ENCODE data around the gene UNKL. TPM values are rescaled to one million over a fixed set of nuclear protein-coding genes. Genes with fewer than 3 reads are reported as not detected.

Gene UNKL
- total and polyA plus RNA-seq, 2 donors (not counting 1 experiment from before 2014, with no cell fraction given): 53.9 to 178 TPM

DNA sequence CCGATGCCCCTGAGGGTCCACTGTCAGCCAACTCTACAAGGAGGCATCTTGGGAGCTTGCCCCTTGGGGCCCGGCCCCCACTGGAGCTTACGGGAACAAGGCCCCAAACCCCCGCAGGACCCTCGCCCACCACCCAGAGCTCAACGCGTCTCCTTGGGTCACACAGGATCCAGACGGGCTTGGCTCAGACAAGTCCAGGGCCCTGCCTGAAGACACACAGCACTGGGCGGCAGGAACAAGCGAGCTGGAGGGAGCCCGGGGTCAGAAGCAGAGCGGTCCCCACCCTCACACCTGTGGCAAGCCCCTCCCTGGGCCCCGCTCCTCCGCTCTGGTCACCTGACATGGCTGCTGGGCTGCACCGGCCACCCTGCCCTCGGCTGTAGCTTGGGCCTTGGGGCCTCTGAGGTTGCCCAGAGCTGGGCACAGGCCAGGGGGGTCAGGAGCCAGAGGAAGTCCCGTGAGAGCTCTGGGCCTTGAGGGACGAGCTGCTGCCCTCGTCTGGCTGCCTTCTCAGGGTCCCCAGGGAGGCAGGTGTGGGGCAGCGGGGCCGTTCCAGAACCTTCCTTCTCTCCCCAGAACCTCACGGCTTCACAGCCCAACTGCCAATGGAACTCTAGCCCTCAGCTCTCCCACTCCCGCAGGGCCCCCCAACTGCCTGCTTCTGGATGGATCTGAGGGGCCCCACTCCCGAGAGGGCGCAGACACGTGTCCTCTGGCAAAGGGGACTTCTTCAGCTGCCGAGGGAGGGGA is 29.7 kb upstream of the UNKL start, which contains the start of gene CCDC154:
CCDC154 (minus strand) TSS at position 577 of the 750 bp plus-strand sequence; CDS start at position 343, 234 bp downstream.
- H2AFZ ChIP-seq (ENCODE audit: insufficient read depth, low read depth, low read length, poor library complexity, severe bottlenecking): no peak within 1 kb of the TSS
- peak within 1 kb of the TSS; percentile 63 for H3K9ac ChIP-seq (ENCODE audit: low read length)
- peak within 1 kb of the TSS; percentile 67 to 100 for H3K27ac ChIP-seq (ENCODE audit: low read length in 2 of 2)
- peaks cover 0 to 31% of the 10 kb centered on the region in 2 experiments for H3K36me3 ChIP-seq (replicated peaks in 1 of 2; ENCODE audit: control extremely low read depth in 1 of 2, control insufficient read depth in 1 of 2, extremely low read depth in 1 of 2, insufficient read depth in 2 of 2, low read length in 1 of 2)
- ATAC-seq (ENCODE audit: low read depth): peak; percentile 25
- H3K79me2 ChIP-seq (ENCODE audit: control insufficient read depth, insufficient read depth, low read length): no peaks in the 10 kb centered on the region
- DNase-seq: no peak
- peaks cover 1% of the 10 kb centered on the region for H4K20me1 ChIP-seq (ENCODE audit: control insufficient read depth, insufficient read depth, low read length, poor library complexity, severe bottlenecking)
- peak within 1 kb of the TSS; percentile 74 for H3K4me2 ChIP-seq (replicated peaks; ENCODE audit: low read depth, low read length, poor library complexity, severe bottlenecking)
- H3K9me3 Mint-ChIP-seq (ENCODE audit: insufficient read depth): no peaks in the 10 kb centered on the region
- TF ChIP-seq, protein P1, sequence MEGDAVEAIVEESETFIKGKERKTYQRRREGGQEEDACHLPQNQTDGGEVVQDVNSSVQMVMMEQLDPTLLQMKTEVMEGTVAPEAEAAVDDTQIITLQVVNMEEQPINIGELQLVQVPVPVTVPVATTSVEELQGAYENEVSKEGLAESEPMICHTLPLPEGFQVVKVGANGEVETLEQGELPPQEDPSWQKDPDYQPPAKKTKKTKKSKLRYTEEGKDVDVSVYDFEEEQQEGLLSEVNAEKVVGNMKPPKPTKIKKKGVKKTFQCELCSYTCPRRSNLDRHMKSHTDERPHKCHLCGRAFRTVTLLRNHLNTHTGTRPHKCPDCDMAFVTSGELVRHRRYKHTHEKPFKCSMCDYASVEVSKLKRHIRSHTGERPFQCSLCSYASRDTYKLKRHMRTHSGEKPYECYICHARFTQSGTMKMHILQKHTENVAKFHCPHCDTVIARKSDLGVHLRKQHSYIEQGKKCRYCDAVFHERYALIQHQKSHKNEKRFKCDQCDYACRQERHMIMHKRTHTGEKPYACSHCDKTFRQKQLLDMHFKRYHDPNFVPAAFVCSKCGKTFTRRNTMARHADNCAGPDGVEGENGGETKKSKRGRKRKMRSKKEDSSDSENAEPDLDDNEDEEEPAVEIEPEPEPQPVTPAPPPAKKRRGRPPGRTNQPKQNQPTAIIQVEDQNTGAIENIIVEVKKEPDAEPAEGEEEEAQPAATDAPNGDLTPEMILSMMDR (IDR thresholded peaks at IDR 0.05): no peak
- no peak for TF ChIP-seq EZH2 (IDR thresholded peaks at IDR 0.05; ENCODE audit: borderline replicate concordance, insufficient read depth, low read depth, low read length, poor library complexity, severe bottlenecking)
- ChIA-PET CTCF (no interaction called here), POLR2A (interaction anchor here (1.3 kb wide), 2 partner anchors 9 to 49 kb away, joined by 3 to 4 read pairs; partner anchors contain the start of gene TELO2)
- H3K4me1 Mint-ChIP-seq: peaks cover 4% of the 10 kb centered on the region
- H3K4me3 Mint-ChIP-seq: peak within 1 kb of the TSS; percentile 44
- peaks cover 24% of the 10 kb centered on the region in 2 donors for H3K4me1 ChIP-seq (ENCODE audit: control insufficient read depth in 2 of 2, insufficient read depth in 2 of 2, low read length in 2 of 2)
- H3K27ac Mint-ChIP-seq: peak within 1 kb of the TSS; percentile 63
- H3K4me3 ChIP-seq (ENCODE audit: control extremely low read depth in 1 of 5, extremely low read depth in 1 of 5, insufficient read depth in 1 of 5, low read depth in 2 of 5, low read length in 4 of 5): peak within 1 kb of the TSS in 3 of 5 experiments; percentile 30 to 38 (median 32)
- intact Hi-C loops (cut with micrococcal nuclease): no loop called here
- WGBS (ENCODE audit: insufficient coverage): 83% methylated on average over 27 of the region's 27 CpGs
- H3K9me3 ChIP-seq (ENCODE audit: control extremely low read depth in 1 of 3, control insufficient read depth in 2 of 3, insufficient read depth in 1 of 3, low read length in 2 of 3): no peaks in the 10 kb centered on the region
- H3K27me3 Mint-ChIP-seq: no peaks in the 10 kb centered on the region
- no peaks in the 10 kb centered on the region for H3K27me3 ChIP-seq (replicated peaks in 1 of 4; ENCODE audit: control extremely low read depth in 1 of 4, control insufficient read depth in 3 of 4, insufficient read depth in 4 of 4, low read length in 3 of 4)

DNA sequence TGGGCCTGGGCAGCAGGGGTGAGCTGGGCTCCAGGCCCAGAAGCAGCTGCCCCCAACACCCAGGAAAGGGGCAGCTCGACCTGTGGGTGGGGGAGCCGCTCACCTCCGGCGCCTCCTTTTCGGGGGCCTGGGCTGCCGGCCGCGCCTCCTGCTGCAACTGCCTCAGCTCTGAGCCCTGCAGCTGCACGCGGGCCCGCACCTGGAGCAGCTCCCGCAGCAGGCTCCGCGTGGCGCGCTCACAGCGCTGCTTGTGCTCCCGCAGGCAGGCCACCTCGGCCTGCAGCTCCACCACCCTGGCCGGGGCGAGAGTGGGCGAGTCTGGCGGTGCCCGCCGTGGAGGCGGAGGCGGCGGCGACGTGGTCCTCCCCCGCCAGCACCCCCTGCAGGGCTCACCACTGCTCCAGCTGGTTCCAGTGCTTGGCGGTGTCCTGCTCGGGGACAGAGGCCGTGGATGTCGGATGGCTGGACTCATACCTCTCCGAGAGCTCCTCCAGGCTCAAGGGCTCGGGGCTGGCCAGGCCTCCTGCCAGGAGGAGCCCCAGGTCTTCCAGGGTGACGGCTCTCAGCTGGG is 29.0 kb upstream of the UNKL start:
- Histone ChIP-seq H3K4me2 (replicated peaks; ENCODE audit: low read depth, low read length, poor library complexity, severe bottlenecking) (peak overlapping the region; percentile 74), H3K27ac (ENCODE audit: low read length in 2 of 2) (peak overlapping the region in 1 of 2 donors; percentile 100), H3K4me1 (ENCODE audit: control insufficient read depth in 2 of 2, insufficient read depth in 2 of 2, low read length in 2 of 2) (peaks cover 24% of the 10 kb centered on the region in 2 donors), H3K9me3 (ENCODE audit: control extremely low read depth in 1 of 3, control insufficient read depth in 2 of 3, insufficient read depth in 1 of 3, low read length in 2 of 3) (no peaks in the 10 kb centered on the region), H3K4me3 (ENCODE audit: control extremely low read depth in 1 of 5, extremely low read depth in 1 of 5, insufficient read depth in 1 of 5, low read depth in 2 of 5, low read length in 4 of 5) (no peak overlapping the region), H3K27me3 (replicated peaks in 1 of 4; ENCODE audit: control extremely low read depth in 1 of 4, control insufficient read depth in 3 of 4, insufficient read depth in 4 of 4, low read length in 3 of 4) (no peaks in the 10 kb centered on the region), H2AFZ (ENCODE audit: insufficient read depth, low read depth, low read length, poor library complexity, severe bottlenecking) (no peak overlapping the region), H3K9ac (ENCODE audit: low read length) (no peak overlapping the region), H3K36me3 (replicated peaks in 1 of 2; ENCODE audit: control extremely low read depth in 1 of 2, control insufficient read depth in 1 of 2, extremely low read depth in 1 of 2, insufficient read depth in 2 of 2, low read length in 1 of 2) (peaks cover 0 to 27% of the 10 kb centered on the region in 2 experiments), H4K20me1 (ENCODE audit: control insufficient read depth, insufficient read depth, low read length, poor library complexity, severe bottlenecking) (no peaks in the 10 kb centered on the region), H3K79me2 (ENCODE audit: control insufficient read depth, insufficient read depth, low read length) (no peaks in the 10 kb centered on the region)
- DNase-seq (no peak), ATAC-seq (ENCODE audit: low read depth) (no peak)
- no peaks in the 10 kb centered on the region for H3K27me3 Mint-ChIP-seq
- H3K4me1 Mint-ChIP-seq: peaks cover 4% of the 10 kb centered on the region
- ChIA-PET CTCF (no interaction called here), POLR2A (interaction anchor here (1.3 kb wide), 2 partner anchors 9 to 50 kb away, joined by 3 to 4 read pairs; partner anchors contain the start of gene TELO2)
- H3K4me3 Mint-ChIP-seq: no peak overlapping the region
- no peak overlapping the region for H3K27ac Mint-ChIP-seq
- intact Hi-C loops (cut with micrococcal nuclease): no loop called here
- TF ChIP-seq, protein P1 (IDR thresholded peaks at IDR 0.05): no peak
- no peak for TF ChIP-seq EZH2 (IDR thresholded peaks at IDR 0.05; ENCODE audit: borderline replicate concordance, insufficient read depth, low read depth, low read length, poor library complexity, severe bottlenecking)
- WGBS (ENCODE audit: insufficient coverage): 93% methylated on average over 38 of the region's 38 CpGs
- H3K9me3 Mint-ChIP-seq (ENCODE audit: insufficient read depth): no peaks in the 10 kb centered on the region

All from B cell (primary cell).